AML-193 (cell line): ENCODE results near the gene IVNS1ABP.
"Not testable (repeated sequence)": the region's sequence is repeated elsewhere in the genome, so short reads cannot be mapped to it uniquely, and the experiment has no call there.

Source experiments
- DNase-seq, 2 experiments: peaks; one replicate each; lab custom pipeline; 2025; lab: John Stamatoyannopoulos, UW

The IVNS1ABP gene

GRCh38 chr1:185317034-185317885, at the start of gene IVNS1ABP:
IVNS1ABP (minus strand) TSS chr1:185317243; CDS start chr1:185309493, 7,750 bp downstream.
- DNase-seq = peak; percentile 92 to 96

- DNase-seq = no peak
Measured at GRCh38 chr1:185365951-185366350, 48.9 kb upstream of the IVNS1ABP start.

GRCh38 chr1:185364528-185364927, 47.5 kb upstream of the IVNS1ABP start:
- DNase-seq = not testable (repeated sequence)

- no peak for DNase-seq
Measured at GRCh38 chr1:185363205-185363604, 46.2 kb upstream of the IVNS1ABP start.

- no peak for DNase-seq
Measured at GRCh38 chr1:185360714-185361113, 43.7 kb upstream of the IVNS1ABP start.

GRCh38 chr1:185358957-185359356, 41.9 kb upstream of the IVNS1ABP start:
- DNase-seq = no peak

- DNase-seq = no peak
Measured at GRCh38 chr1:185355947-185356346, 38.9 kb upstream of the IVNS1ABP start.

- DNase-seq = no peak
Measured at GRCh38 chr1:185353124-185353523, 36.1 kb upstream of the IVNS1ABP start.

GRCh38 chr1:185351734-185352466, 34.9 kb upstream of the IVNS1ABP start:
- no peak for DNase-seq

GRCh38 chr1:185350027-185350442, 33.0 kb upstream of the IVNS1ABP start:
- DNase-seq = no peak

GRCh38 chr1:185349556-185349955, 32.5 kb upstream of the IVNS1ABP start:
- no peak for DNase-seq

GRCh38 chr1:185348985-185349384, 31.9 kb upstream of the IVNS1ABP start:
- DNase-seq = no peak

GRCh38 chr1:185348296-185348695, 31.3 kb upstream of the IVNS1ABP start:
- no peak for DNase-seq

GRCh38 chr1:185345913-185346720, 29.1 kb upstream of the IVNS1ABP start:
- peak; percentile 10 to 18 for DNase-seq

GRCh38 chr1:185343306-185343705, 26.3 kb upstream of the IVNS1ABP start:
- DNase-seq = no peak

GRCh38 chr1:185342672-185343259, 25.7 kb upstream of the IVNS1ABP start:
- no peak for DNase-seq

- no peak for DNase-seq
Measured at GRCh38 chr1:185342017-185342416, 25.0 kb upstream of the IVNS1ABP start.

- no peak for DNase-seq
Measured at GRCh38 chr1:185341196-185341781, 24.2 kb upstream of the IVNS1ABP start.

- DNase-seq = peak; percentile 87 to 92
Measured at GRCh38 chr1:185338719-185339622, 21.9 kb upstream of the IVNS1ABP start.

GRCh38 chr1:185337246-185337645, 20.2 kb upstream of the IVNS1ABP start:
- peak; percentile 28 to 58 for DNase-seq
